Measurements from ENCODE around the gene CSDE1. TPM values are rescaled to one million over a fixed set of nuclear protein-coding genes. Genes with fewer than 3 reads are reported as not detected.

The CSDE1 gene
- total RNA-seq, 2 donors from 2014 or later, result 433 to 486 TPM

Other genes starting within 250 kb of the CSDE1 start
- 10 to 100 TPM; 36.7 to 45.5 TPM for gene TRIM33, start 246.8 kb downstream of the CSDE1 start, total RNA-seq
- gene BCAS2, start 176.4 kb downstream of the CSDE1 start, total RNA-seq, result 10 to 100 TPM; 37.8 to 44.1 TPM
- 1 to 10 TPM in 1 of 2 donors, under 1 TPM in 1; 0.35 to 2.3 TPM for gene DENND2C, start 87.9 kb downstream of the CSDE1 start, total RNA-seq
- not detected for gene AMPD1, start 62.4 kb downstream of the CSDE1 start, total RNA-seq
- gene NRAS, start 41.2 kb downstream of the CSDE1 start, total RNA-seq, result 10 to 100 TPM; 43.9 to 52.3 TPM
- 10 to 100 TPM; 61.1 to 76.0 TPM for gene SIKE1, start 22.7 kb upstream of the CSDE1 start, total RNA-seq
- gene SYCP1, start 96.9 kb upstream of the CSDE1 start, total RNA-seq, result not detected